HG02885 (cell line): ENCODE data around the gene RTTN.
"Not testable (repeated sequence)": the region's sequence is repeated elsewhere in the genome, so short reads cannot be mapped to it uniquely, and the experiment has no call there.

ENCODE experiments used
- ATAC-seq: cut with Tn5 transposase; IDR thresholded peaks from one replicate; pipeline ENCODE4 v1.9.1; 2021; ENCODE audit warnings: mild to moderate bottlenecking; ENCODE audit not compliant: unreplicated experiment, poor library complexity

The RTTN gene

GRCh38 chr18:70154591-70155194 lies 50.8 kb downstream of the RTTN start:
- no peak for ATAC-seq

GRCh38 chr18:70151614-70152013 lies 53.9 kb downstream of the RTTN start:
- peak; percentile 49 for ATAC-seq

GRCh38 chr18:70149616-70150301 lies 55.7 kb downstream of the RTTN start:
- no peak for ATAC-seq

GRCh38 chr18:70149156-70149555 lies 56.3 kb downstream of the RTTN start:
- ATAC-seq: no peak

GRCh38 chr18:70148039-70148938 lies 57.2 kb downstream of the RTTN start:
- ATAC-seq: no peak

GRCh38 chr18:70146174-70146573 lies 59.3 kb downstream of the RTTN start:
- no peak for ATAC-seq

GRCh38 chr18:70142001-70142400 lies 63.5 kb downstream of the RTTN start:
- ATAC-seq: no peak

GRCh38 chr18:70139138-70139537 lies 66.3 kb downstream of the RTTN start:
- ATAC-seq: no peak

GRCh38 chr18:70135604-70136003 lies 69.9 kb downstream of the RTTN start:
- no peak for ATAC-seq

- no peak for ATAC-seq
Observed at GRCh38 chr18:70132999-70133398, 72.5 kb downstream of the RTTN start.

GRCh38 chr18:70128271-70128670 lies 77.2 kb downstream of the RTTN start:
- ATAC-seq: no peak

- ATAC-seq: no peak
Observed at GRCh38 chr18:70127359-70127758, 78.1 kb downstream of the RTTN start.

- no peak for ATAC-seq
Observed at GRCh38 chr18:70126832-70127231, 78.7 kb downstream of the RTTN start.

GRCh38 chr18:70124139-70124538 lies 81.3 kb downstream of the RTTN start:
- ATAC-seq: no peak

- peak; percentile 48 for ATAC-seq
Observed at GRCh38 chr18:70121842-70122241, 83.6 kb downstream of the RTTN start.

GRCh38 chr18:70116949-70117348 lies 88.5 kb downstream of the RTTN start:
- ATAC-seq: no peak

GRCh38 chr18:70113511-70113910 lies 92.0 kb downstream of the RTTN start:
- ATAC-seq: no peak

- ATAC-seq: no peak
Observed at GRCh38 chr18:70110678-70111077, 94.8 kb downstream of the RTTN start.

- no peak for ATAC-seq
Observed at GRCh38 chr18:70107091-70107490, 98.4 kb downstream of the RTTN start.

GRCh38 chr18:70102854-70103253 lies 102.6 kb downstream of the RTTN start:
- ATAC-seq: not testable (repeated sequence)

- ATAC-seq: no peak
Observed at GRCh38 chr18:70089858-70090257, 115.6 kb downstream of the RTTN start.
